Stimulated activated CD4-positive, alpha-beta T cell treated with anti-CD3 and anti-CD28 coated beads, Interleukin-4, amount 100 ng/mL, for 1 hour (primary cell): ENCODE data around the gene LYVE1.

Experiments
- DNase-seq: peaks from one replicate; pipeline ENCODE4 v3.0.0-alpha.2; 2020

The LYVE1 gene

DNA sequence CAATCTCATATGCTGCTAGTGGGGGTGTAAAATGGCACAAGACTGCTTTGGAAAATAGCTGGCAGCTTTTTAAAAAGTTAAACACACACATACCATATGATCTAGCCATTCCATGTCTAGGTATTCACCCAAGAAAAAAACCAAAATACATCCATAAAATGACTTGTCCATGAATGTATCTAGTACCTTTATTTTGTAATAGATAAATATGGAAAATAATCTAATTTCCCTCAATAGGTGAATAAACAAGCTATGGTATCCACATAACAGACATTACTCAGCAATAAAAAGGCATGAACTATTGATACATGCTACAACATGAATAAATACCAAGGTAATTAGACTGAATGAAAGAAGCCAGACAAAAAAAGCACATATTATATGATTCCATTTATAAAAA, 50.3 kb downstream of the LYVE1 start:
- no peak for DNase-seq

- no peak for DNase-seq
Observed at GRCh38 chr11:10515418-10515817, 53.0 kb downstream of the LYVE1 start.

DNA sequence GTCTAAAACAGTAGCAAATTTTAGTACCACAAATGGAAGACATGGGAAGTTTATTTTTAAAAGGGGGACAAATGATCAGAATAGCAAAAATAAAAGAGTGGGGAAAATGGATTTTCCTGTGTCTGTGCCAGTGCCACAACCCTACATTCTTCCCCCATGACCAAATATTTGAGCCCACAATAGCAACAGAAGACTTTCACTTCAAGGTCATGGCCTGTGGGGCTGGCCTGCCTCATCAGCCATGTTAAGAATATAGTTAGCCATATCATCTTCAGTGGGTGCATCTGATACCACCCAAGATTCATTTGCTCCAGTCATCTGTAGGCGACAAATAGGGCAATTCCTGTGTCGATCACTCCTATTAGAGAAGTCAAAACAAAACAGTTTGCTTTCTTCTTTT, 53.8 kb downstream of the LYVE1 start:
- DNase-seq: no peak

GRCh38 chr11:10514202-10514601, 54.3 kb downstream of the LYVE1 start:
- no peak for DNase-seq

DNA sequence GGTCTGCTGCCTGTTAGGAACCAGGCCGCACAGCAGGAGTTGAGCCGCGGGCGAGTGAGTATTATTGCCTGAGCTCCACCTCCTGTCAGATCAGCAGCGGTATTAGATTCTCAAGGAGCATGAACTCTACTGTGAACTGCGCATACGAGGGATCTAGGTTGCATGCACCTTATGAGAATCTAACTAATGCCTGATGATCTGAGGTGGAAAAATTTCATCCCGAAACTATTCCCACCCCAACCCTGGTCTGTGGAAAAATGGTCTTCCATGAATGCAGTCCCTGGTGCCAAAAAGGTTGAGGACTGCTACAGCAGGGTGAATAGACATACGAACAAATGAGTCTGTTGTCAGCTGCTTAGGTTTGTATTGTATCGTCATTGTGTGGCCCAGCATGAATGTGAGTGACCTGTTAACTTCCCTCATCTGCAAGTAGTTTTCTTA, 57.3 kb downstream of the LYVE1 start:
- no peak for DNase-seq
